IPS-NIHi7 (cell line): ENCODE measurements around the gene CTF1.
A peak's percentile ranks its signal among the peaks of the same experiment; 100 is the strongest.
"Not testable (repeated sequence)": the region's sequence is repeated elsewhere in the genome, so short reads cannot be mapped to it uniquely, and the experiment has no call there.

Source experiments
- DNase-seq: peaks from one replicate; pipeline ENCODE4 v3.0.0; 2012; ENCODE audit warnings: mixed read lengths; ENCODE audit errors: extremely low spot score

Gene CTF1

DNA sequence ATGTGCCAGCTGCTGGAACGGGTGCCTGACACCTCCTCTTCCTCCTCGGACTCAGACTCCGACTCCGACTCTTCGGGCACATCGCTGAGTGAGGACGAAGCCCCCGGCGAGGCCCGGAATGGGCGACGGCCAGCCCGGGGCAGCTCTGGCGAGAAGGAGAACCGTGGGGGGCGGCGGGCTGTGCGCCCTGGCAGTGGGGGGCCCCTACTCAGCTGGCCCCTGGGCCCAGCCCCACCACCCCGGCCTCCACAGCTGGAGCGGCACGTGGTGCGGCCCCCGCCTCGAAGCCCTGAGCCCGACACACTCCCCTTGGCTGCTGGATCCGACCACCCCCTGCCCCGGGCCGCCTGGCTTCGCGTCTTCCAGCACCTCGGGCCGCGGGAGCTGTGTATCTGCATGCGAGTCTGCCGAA is 33.8 kb downstream of the CTF1 start:
- no peak for DNase-seq

DNA sequence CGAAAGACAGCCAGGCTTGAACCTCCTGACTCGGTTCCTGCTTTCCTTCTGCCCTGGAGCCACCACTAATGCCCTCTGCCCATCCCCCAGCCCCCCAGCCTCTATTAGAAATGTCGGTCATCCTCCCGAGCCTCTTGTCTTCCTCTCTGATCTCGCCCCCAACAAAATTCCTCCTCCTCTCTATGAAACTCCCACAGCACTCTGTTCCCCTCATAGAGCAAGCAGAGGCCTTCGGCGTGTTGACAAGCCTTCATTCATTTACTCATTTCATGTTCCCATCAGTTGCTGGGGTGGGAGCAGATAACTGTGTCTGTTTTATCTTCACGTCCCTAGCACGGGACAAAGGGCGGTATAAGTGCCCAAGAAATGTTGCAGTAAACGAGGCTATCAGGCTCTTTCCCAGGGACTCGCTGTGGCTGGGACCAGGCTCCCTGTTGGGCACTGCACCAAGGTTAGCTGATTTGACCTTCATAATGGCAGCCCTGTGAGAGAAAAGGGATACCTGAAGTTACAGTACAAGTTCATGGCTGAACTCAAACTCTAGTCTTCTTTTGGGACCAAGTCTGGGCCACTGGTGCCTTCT is 34.7 kb downstream of the CTF1 start:
- no peak for DNase-seq

DNA sequence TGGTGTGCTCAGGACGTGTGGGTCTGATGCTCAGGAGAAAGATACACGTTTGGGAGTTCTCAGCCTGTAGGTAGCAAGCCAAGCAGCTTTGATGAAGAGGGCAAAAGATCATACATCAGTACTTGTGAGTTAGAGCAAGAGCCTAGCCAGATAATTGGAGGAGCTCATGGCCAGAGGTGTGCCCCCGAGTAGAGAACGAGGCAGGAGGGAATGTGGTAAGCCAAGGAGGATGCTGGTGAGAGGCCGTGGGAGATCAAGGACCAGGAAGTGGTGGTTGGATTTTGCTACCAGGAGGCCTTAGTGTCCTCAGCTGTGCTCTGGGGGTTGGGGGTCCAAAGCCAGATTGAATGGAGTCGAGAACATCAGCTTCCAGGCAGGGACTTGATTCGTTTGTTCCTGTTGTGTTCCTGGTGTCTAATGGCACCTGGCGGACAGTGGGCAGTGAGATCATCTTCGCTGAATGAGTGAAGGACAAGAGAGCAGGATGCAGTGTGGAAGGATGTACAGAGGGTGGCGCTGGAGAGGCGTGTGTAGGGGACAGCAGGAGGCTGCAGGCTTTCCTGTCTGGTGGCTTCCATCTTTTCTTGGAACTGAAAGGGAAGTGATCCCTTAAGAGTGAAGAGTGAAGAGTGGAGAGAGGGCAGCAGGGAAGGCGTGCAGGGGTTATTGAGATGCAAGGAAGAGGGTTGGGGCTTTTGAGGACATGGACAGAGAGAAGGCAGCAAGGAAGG is 38.6 kb downstream of the CTF1 start:
- peak; percentile 73 for DNase-seq

DNA sequence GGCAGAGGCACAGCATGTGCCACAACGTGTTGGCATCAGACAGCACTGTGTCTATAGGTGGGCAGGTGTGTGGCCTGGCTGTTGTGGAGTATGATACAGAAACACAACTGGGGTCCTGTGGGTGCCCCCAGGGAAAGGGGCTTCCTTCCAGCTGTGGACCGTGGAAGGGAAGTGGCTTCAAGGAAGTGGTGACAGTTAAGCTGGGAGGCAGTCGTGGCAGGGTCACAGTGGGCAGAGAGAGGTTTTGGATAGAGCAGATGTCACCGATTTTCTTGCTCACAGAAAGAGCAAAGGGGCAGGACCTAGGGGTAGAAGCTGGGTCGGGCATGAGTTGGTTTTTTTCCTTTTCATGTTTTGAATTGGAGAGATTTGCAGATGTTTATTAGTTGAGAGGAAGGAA is 41.3 kb downstream of the CTF1 start:
- DNase-seq = no peak

GRCh38 chr16:30939571-30939970 is 43.2 kb downstream of the CTF1 start:
- not testable (repeated sequence) for DNase-seq

- DNase-seq = peak; percentile 89
Observed at GRCh38 chr16:30941600-30942425, 45.4 kb downstream of the CTF1 start.

- DNase-seq = no peak
Observed at GRCh38 chr16:30942426-30942806, 46.0 kb downstream of the CTF1 start.

DNA sequence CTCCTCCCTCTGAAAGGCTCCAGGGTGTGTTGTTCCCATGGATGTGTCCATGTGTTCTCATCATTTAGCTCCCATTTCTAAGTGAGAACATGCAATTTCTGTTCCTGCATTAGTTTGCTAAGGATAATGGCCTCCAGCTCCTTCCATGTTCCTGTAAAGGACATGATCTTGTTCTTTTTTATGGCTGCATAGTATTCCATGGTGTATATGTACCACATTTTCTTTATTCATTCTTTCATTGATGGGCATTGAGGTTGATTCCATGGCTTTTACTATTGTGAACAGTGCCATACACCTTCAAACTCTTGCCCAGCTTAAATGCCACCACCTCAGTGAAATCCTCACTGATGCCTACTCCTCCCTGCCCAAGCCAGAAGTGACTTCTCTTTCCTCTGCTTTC is 47.9 kb downstream of the CTF1 start:
- no peak for DNase-seq

GRCh38 chr16:30946671-30947540 is 50.5 kb downstream of the CTF1 start:
- no peak for DNase-seq

- DNase-seq = no peak
Observed at GRCh38 chr16:30947541-30947858, 51.1 kb downstream of the CTF1 start.

DNA sequence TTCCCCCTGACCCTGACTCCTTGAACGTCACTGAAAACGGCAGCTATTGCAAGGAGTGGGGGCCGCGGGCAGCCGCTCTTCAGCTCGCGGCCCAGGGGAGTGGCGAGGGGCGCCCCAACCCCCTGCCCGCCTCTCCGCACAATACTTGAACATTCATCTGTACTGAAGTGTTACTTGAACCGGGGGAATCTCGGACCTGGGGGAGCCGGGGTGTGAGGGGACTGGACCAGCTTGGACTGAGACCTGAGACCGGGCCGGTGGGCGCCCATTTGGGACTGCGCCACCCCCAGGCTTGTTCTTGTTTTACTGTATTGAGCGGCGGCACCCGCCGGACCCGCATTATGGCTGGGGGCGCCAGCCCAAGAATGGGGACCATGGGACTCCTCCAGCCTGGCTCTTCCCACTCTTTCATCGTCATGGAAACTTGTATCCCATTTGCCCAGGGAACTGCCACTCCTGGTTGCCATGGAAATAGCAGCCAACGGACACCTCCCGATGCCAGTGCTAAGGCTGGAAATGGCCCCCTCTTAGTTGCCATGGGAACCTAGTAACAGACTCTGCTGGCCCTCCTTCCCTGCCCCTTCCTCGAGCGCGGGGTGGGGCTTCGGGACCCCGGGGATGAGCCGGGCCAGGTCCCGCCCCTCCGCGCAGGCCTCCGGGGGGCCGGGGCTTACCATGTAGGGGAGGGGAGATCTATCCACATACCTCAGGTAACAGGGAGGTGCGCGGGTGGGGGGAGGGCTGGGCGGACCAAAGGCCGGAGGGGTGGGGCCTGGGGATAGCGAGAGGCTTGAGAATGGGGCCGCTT is 51.6 kb downstream of the CTF1 start:
- DNase-seq = peak; percentile 94

- peak; percentile 45 for DNase-seq
Observed at GRCh38 chr16:30948667-30949649, 52.5 kb downstream of the CTF1 start, which contains the start of gene ORAI3. Gene ORAI3, plus strand, starts transcription at chr16:30949068. Its CDS starts 222 bp downstream, at chr16:30949290.

GRCh38 chr16:30949650-30950515 is 53.5 kb downstream of the CTF1 start:
- no peak for DNase-seq

DNA sequence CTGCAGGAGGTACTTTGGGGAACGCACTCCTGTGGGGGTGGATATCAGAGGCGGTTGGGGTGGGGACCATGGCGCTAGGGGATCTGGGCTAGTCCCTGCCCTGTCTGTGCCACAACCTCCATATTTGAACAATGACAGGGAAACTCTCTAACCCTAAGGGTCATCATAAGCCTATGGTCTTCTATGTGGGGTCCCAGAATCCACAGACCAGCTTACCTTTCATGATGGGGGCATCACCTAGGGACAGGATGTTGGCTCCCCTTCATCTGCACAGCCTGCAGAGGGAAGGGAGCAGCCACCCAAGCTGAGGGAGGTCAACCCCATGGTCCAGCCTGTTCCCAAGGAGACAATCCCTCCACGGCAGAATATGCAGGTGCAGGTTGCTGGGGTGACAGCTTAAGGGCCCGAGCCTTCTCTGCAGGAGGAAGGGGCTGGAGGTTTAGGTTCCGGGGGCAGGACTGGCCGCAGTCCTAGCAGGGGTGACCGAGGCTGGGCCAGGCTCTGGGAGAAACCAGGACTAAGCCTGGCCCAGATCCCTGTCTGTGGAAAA is 54.2 kb downstream of the CTF1 start:
- no peak for DNase-seq

GRCh38 chr16:30951193-30951592 is 54.8 kb downstream of the CTF1 start:
- DNase-seq = no peak

GRCh38 chr16:30951750-30952149 is 55.3 kb downstream of the CTF1 start:
- no peak for DNase-seq

- DNase-seq = no peak
Observed at GRCh38 chr16:30953111-30953510, 56.7 kb downstream of the CTF1 start.
